EH (cell line): ENCODE data around the gene PHKB.
A peak's percentile ranks its signal among the peaks of the same experiment; 100 is the strongest.

Experiments
- DNase-seq: peaks from one replicate; pipeline ENCODE4 v3.0.0-alpha.2; 2015; ENCODE audit warnings: low read depth

The PHKB gene

GRCh38 chr16:47729701-47730100 is 268.6 kb downstream of the PHKB start:
- DNase-seq, result no peak

DNA sequence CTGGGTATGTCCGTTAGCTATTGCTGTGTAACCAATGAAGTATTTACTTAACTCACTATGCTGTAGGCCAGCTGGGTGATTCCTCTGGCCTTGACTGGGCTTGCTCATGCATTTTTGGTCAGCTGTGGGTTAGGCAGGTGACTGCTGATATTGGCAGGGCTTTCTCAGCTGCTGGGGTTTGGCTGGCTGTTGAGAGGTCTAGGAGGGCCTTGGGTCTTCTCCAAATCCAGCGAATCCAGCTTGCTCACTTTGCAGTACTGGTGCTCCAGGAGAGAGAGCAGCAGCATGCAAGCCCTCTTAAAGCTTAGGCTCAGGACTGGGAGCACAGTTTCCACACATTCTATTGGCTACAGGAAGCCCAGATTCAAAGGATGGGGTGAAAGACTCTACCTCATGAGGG is 270.1 kb downstream of the PHKB start:
- DNase-seq, result peak; percentile 86

- DNase-seq, result no peak
Observed at GRCh38 chr16:47732122-47732521, 271.0 kb downstream of the PHKB start.

DNA sequence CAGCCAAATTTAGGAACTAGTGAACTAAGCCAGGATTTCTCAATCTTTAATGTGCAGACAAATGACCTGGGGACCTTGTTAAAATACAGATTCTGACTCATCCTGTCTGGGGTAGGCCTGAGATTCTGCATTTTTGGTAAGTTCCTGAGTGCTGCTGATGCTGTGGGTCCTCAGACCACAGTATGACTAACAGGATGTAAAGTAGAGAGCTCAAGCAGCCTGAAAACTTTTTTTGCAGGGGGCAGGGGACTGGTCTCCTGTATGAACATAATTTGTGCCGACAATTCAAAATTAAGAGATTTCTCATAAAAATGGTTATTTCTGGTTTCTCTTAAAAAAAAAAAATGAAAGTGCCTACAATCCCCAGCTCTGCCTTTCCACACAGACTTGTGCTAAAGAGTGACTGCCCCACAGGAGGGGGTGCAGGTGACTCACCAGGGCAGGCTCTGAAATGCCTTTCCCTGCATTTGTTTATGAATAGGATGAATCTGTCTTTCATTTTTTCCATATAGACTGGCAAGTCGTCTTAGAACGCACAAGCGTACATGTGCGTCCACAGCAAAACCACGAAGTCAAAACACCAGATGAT is 271.5 kb downstream of the PHKB start:
- peak; percentile 96 for DNase-seq

- no peak for DNase-seq
Observed at GRCh38 chr16:47734081-47734857, 273.1 kb downstream of the PHKB start.

DNA sequence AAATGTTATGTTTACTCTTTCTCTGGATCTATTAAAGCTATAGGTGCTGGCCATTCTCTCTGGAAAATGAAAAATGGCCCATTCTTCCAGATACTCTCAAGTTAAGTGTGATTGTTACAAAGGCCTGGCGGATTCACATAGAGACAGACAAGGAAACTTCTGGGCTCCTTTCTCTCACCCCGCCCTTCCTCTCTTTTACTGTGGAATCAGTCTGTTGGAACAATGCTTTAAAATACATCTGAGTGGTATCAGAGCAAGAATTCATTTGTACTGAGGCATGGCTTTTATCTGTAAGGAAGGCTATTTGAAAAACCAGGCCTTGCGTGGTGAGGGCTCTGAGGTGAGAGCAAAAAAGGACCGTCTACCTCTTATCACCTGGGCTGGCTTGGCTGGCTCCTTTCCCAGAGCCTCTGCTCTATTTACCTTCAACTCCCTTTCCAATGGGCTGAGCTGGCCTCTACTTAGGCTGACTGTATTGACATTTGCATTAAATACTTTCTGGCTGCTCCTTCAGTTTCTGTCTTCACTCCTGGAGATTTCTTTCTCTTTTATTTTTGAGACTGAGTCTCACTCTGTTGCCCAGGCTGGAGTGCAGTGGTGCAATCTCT is 274.0 kb downstream of the PHKB start:
- no peak for DNase-seq

DNA sequence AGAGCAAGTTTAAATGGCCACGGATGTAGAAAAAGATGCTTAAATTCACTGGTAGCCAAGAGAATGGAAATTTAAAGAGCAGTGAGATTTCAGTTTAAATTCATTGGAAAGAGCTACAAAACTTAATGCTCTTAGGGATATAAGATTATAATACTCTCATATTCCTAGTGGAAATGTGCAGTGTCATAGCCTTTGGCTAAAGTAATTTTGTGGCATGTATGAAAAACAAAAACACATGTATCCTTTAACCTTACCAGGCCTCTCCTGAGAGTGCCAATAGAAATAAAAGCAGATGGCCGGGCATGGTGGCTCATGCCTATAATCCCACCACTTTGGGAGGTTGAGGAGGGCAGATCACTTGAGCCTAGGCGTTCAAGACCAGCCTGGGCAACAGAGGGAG is 289.2 kb downstream of the PHKB start:
- no peak for DNase-seq
